ENCODE results near the gene TOM1. TPM values are rescaled to one million over a fixed set of nuclear protein-coding genes. Genes with fewer than 3 reads are reported as not detected.

The TOM1 gene
- total and polyA plus RNA-seq, 2 of the 13 experiments (the other 11 are each of a cell fraction or from before 2014, with no cell fraction given): 30.8 to 87.3 TPM

GRCh38 chr22:35380013-35380412 lies 80.3 kb downstream of the TOM1 start:
- Histone ChIP-seq H3K79me2 (ENCODE audit: insufficient read depth, low read length) (peaks cover 22% of the 10 kb centered on the region), H3K9ac (ENCODE audit: insufficient read depth, low read depth, low read length) (peak overlapping the region; percentile 70), H2AFZ (ENCODE audit: low read length) (no peak overlapping the region), H3K27me3 (ENCODE audit: control insufficient read depth in 1 of 2, insufficient read depth in 2 of 2, low read length in 2 of 2) (no peaks in the 10 kb centered on the region; a peak in 1 of 5 replicates), H3K4me3 (replicated peaks in 1 of 3; ENCODE audit: insufficient read depth in 1 of 3, low read depth in 2 of 3, low read length in 3 of 3) (peak overlapping the region; percentile 61 to 92 (median 81); a peak in 4 of 6 replicates), H3K4me1 (ENCODE audit: insufficient read depth, low read length) (peaks cover 90% of the 10 kb centered on the region), H3K27ac (ENCODE audit: extremely low read length, insufficient read depth, low read length) (peak overlapping the region; percentile 76), H4K20me1 (ENCODE audit: insufficient read depth, low read length) (peaks cover 4% of the 10 kb centered on the region; the same call in 1 of the 2 replicates), H3K4me2 (ENCODE audit: low read depth, low read length) (peak overlapping the region; percentile 95), H3K9me3 (ENCODE audit: low read length) (no peaks in the 10 kb centered on the region), H3K36me3 (replicated peaks in 1 of 2; ENCODE audit: control insufficient read depth in 1 of 2, insufficient read depth in 2 of 2, low read length in 2 of 2) (peaks cover 1 to 8% of the 10 kb centered on the region in 2 experiments; a peak in 4 of 5 replicates)
- ChIA-PET CTCF (ENCODE audit: low intra/inter-chr PET ratio, low total read pairs) (no interaction called here), POLR2A (interaction anchor here (2.0 kb wide), 1 partner anchor 17 kb away, joined by 11 read pairs; no protein-coding TSS in a partner anchor)
- WGBS (ENCODE audit: low lambda C conversion rate): 4% methylated on average over 4 of the region's 6 CpGs
- FAIRE-seq: no peak
- intact Hi-C loops (cut with micrococcal nuclease; ENCODE audit: unreplicated experiment) (loop anchor here (2.0 kb wide), 1 partner anchor 17 kb away; no protein-coding TSS in a partner anchor), in situ Hi-C loops (cut with HindIII; ENCODE audit: extremely low pct_ligation_motif_present, low pct_unique_long_range_greater_than_20kb) (no loop called here)
- ATAC-seq: peak; percentile 28
- BruUV-seq (replicated peaks): no TSS peak
- DNase-seq (ENCODE audit: low spot score): no peak
- TF ChIP-seq ZNF407 (CRISPR knock-in tag; IDR thresholded peaks at IDR 0.05; ENCODE audit: not compliant biosample characterization) (no peak), SAP130 (CRISPR knock-in tag; IDR thresholded peaks at IDR 0.05; ENCODE audit: low read depth) (peak; percentile 34; the same call in 1 of the 2 replicates), BCL6 (CRISPR knock-in tag; IDR thresholded peaks at IDR 0.05) (0 out of 2 replicates have a peak, but pooled peaks have one; percentile 21), FOSL2 (CRISPR knock-in tag; IDR thresholded peaks at IDR 0.05) (peak; percentile 79), GPBP1L1 (CRISPR knock-in tag; IDR thresholded peaks at IDR 0.05) (no peak), ASH2L (IDR thresholded peaks at IDR 0.05; ENCODE audit: insufficient read length, low read depth, low read length) (no peak), NR2F1 (CRISPR knock-in tag; IDR thresholded peaks at IDR 0.05) (0 out of 4 replicates have a peak, but pooled peaks of 1 of the 2 experiments have one; percentile 34), HDAC1 (CRISPR knock-in tag; IDR thresholded peaks at IDR 0.05) (0 out of 2 replicates have a peak, but pooled peaks have one; percentile 31), RXRB (CRISPR knock-in tag; IDR thresholded peaks at IDR 0.05; ENCODE audit: borderline replicate concordance) (peak; percentile 50; the same call in 1 of the 2 replicates), MXI1 (IDR thresholded peaks at IDR 0.05; ENCODE audit: borderline replicate concordance, low read depth, low read length) (peak; percentile 18; the same call in 1 of the 3 replicates), RXRA (CRISPR knock-in tag; IDR thresholded peaks at IDR 0.05) (peak; percentile 36; the same call in 1 of the 2 replicates)
- TF ChIP-seq, protein P1, sequence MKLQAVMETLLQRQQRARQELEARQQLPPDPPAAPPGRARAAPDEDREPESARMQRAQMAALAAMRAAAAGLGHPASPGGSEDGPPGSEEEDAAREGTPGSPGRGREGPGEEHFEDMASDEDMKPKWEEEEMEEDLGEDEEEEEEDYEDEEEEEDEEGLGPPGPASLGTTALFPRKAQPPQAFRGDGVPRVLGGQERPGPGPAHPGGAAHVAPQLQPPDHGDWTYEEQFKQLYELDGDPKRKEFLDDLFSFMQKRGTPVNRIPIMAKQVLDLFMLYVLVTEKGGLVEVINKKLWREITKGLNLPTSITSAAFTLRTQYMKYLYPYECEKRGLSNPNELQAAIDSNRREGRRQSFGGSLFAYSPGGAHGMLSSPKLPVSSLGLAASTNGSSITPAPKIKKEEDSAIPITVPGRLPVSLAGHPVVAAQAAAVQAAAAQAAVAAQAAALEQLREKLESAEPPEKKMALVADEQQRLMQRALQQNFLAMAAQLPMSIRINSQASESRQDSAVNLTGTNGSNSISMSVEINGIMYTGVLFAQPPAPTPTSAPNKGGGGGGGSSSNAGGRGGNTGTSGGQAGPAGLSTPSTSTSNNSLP (IDR thresholded peaks at IDR 0.05; ENCODE audit: low read depth, low read length): peak; percentile 56; the same call in 1 of the 2 replicates
